Hematopoietic multipotent progenitor cell treated with erythropoietin and hydrocortisone succinate and interleukin-3 and kit ligand, for 4 days (in vitro differentiated cells): ENCODE measurements around the gene WDR43.
"Not testable (repeated sequence)": the region's sequence is repeated elsewhere in the genome, so short reads cannot be mapped to it uniquely, and the experiment has no call there.

Experiments used
- DNase-seq: peaks from one replicate; pipeline ENCODE4 v3.0.0-alpha.2; 2015

Gene WDR43

DNA sequence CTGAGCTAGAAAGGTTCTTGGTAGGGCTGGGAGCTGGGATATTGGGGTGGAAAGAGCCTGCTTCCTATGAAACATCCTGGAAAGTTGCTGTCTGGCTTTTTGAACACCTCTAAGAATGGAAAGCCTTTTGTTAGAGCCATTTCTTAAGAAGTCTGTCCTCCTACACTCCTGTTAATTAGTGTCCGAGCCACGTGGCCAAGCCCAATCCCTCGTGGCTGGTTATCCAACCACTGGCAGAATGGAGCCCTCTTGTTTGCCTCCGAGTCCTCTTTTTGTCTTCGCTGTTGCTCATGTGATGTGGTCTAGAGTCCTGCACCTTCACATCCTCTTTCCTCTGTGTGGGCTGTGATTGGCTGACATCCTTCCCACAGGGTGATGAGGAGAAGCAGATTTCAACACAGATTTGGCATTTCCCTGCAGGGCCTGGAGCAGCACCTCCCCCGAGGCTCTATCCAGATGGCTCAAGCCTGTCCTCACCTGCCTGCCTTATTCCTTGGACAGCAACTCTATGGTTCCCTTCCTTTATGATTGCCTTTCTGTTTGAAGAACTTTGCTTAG lies 78.4 kb downstream of the WDR43 start:
- DNase-seq = no peak

DNA sequence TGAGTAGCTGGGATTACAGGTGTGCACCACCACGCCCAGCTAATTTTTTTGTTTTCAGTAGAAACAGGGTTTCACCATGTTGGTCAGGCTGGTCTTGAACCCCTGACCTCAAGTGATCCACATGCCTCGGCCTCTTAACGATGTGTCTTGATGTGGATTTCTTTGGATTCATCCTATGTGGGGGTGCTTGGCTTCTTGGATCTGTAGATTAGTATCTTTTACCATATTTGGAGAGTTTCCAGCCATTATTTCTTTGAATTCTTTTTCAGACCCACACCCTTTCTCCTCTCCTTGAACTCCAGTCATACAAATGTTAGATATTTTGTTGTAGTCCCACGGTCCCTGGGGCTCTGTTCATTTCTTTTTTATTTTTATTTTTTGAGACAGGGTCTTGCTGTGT lies 79.8 kb downstream of the WDR43 start:
- no peak for DNase-seq

DNA sequence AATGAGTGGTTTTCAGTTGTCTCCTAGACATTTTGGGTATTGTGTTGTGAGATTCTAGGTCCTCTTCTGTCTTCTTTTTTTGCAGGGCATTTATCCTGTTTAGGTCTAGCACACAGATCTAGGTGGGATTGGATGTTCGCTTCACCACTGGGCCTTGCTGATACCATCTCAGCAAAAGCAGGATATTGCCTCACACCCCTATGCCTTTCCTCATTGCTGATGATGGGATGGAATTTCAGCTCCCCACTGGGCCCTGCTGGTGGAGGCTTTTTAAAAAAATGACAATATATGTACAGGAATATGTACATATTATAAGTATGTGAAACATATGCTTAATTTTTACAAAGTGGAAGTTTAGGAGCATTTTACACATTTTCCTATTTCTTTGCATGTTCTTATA lies 81.2 kb downstream of the WDR43 start:
- DNase-seq = peak; percentile 38

DNA sequence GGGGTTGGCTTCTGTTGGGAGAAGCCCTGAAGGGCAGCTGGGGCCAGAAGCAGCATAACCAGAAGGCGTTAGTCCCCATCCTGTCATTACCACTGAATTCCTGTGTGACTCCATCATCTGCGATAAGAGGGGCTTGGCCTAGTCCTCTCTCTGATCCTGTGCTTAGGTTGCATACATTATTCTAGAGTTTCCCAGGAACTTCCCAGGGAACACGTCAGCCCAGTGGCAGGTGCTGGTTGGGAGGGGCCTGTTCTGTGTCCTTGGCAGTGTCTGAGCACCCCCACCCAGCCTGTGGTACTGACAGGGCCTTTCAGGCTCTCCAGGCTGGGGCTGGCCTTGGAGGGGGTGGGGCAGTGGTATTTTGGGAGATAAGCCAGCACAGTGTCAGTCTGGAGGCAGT lies 82.1 kb downstream of the WDR43 start:
- DNase-seq = no peak

DNA sequence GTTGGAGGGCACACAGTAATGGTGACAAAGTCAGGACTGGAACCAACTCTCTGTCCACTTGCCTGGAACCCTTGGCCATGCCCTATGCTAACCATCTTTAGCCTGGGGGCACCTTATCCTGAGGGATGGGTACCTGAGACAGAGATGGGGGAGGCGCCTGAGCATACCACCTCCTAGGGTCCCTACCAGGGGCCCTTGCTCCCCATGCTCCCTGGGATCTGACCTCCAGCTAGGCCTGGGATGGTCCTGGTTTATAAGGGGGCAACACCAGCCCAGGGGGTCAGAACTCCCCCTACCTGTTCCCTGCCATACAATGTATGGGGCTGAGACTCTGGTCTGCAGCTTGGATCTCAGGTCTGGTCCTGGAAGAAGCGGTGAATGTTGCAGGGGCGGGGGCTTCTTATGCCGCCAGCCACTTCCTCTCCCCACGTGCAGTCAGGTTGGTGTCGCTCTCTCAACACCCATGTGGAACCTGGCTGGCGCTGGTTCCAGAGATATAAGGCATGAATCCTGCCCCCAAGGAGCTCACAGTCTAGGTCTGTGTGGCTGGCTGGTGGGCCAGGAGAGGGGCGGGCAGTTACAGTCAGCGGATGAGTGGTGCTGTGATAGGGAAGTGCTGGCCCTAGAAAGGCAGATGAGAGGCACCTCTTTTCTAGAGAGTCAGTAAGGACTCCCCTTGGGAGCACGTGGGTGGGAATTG lies 82.9 kb downstream of the WDR43 start:
- DNase-seq = no peak

DNA sequence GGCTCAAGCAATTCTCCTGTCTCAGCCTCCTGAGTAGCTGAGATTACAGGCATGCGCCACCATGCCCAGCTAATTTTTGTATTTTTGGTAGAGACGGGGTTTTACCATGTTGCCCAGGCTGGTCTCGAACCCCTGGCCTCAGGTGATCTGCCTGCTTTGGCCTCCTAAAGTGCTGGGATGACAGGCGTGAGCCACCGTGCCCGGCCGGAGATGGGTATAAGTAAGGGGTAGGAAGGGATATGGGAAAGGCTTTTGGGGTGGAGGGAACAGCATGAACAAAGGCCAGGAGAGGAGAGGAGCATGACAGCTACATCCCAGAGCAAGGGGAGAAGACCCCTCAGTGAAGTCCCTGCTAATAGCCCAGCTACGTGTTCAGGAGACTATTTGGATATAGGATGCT lies 83.5 kb downstream of the WDR43 start:
- not testable (repeated sequence) for DNase-seq

DNA sequence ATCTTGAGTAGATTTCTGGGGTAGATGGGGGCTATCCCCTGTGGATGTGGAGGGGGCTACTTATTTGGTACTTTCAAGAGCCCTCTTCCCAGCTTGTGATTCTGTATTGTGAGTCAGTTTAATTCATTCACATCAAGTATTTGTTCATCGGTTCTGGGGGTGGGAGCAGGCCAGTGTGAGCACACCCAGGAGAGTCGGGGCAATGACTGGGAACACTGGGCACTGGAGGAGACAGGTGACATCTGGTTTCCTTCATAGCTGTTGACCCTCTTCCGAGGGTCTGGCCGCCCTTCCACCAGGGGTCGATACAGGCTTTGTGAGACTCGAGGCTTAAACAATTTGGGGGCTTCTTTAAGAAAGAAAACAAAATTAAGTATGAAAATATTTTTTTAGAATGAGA lies 84.1 kb downstream of the WDR43 start:
- no peak for DNase-seq

DNA sequence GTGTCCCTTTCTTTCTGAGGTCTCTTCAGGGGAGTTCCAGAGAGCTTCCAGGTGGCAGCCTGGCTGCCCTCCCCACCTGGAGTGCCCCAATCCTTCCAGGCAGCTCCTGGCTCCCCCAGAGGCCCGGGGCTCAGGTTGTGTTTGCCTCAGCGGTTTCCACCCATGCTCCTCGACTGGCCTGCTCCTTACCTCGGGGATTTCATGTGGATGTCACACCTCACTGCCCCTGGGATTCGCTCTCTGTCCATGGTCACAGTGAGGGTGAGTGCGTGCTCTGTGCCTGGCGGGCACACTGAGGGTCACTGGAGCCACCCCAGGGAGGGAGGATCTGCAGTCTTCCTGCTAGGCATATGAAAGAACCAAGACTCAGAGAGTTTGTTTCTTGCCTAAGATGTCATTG lies 84.6 kb downstream of the WDR43 start:
- no peak for DNase-seq

DNA sequence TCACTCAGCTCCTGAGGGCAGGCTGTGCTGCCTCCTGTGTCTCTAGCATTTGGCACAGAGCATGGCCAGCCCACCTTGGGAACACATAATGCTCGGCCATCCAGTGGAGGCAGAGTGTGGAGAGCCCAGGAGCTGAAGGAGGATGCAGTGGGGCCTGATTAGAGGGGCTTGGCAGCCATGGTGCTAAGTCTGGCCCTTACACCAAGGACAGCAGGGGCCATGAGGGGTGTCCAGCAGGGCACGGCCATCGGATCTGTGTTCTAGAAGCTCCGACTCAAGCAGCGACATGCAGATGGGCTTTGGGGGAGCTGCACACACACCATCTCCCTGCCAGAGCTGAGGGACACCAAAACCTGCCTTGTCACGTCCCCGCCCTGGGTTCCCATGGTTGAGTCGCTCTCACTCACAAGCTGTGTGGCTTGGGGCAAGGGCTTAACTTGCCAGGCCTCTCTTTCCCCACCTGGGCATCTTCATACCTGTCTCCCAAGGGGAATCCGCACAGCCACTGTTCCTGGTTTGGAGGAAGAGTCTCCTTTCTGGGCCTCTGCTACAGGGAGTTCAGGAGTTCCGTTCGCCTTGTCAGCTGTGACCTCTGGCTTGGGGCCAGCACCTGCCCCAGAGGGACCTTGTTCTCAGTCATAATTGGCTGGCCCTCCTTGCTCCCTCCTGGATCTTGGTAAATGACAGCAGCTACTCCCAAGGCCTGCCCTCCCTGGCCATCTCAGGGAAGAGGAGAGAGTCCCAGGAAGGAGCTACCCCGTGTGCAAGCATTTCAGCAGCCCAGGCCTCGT lies 85.3 kb downstream of the WDR43 start:
- DNase-seq = no peak

DNA sequence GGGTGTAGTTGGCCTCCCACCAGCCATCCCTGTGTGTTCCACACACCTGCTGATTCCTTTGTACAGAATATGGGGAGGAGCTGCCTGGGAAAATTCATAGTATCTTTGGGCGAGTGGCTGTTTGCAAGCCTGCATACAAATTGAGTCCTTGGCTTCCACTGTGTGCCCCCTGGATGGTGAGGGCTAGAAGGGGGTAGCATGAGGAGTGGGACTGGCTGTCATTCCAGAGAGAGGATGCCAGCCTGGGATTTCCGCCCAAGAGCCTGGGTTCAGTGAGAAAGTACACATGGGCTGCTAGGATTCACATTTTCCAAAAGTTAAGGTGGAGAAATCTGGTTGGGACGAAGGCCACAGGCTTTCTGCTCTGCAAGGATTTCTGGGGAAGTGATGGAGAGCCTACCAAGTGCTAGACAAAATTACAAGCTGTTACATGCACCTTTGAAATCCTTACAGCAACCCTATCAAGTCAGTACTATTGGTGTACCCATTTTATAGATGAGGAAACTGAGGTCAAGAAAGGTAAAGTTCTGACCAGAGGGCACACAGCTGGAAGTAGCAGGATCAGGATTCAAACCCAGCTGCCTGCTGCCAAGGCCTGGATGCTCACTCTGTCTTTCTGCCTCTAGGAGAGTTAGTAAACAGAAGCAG lies 86.0 kb downstream of the WDR43 start:
- DNase-seq = no peak

DNA sequence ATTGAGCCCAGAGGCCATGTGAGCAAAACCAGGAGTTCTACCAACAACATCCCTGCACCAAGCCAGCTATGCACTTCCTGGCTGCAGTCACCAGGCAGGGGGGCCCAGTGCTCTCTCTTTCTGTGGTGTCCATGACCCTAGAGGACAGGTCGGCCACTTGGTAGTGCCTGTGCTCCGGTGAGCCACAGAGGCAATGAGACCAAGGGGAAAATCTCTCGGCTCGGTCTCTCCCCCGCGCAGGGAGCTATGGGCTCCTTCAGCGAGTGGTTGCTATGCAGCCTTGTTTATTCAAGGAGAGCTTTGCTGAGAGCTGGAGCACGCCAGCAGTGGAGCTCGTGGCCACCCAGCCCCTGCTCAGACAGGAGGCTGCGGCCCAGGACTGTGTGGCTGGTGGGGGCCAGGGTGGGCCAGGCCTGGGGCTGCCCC lies 86.6 kb downstream of the WDR43 start, which contains the start of gene TOGARAM2:
TOGARAM2 (plus strand) TSS at position 283 of the 426 bp plus-strand sequence. CDS start 13,537 bp downstream, outside the sequence.
- no peak for DNase-seq

DNA sequence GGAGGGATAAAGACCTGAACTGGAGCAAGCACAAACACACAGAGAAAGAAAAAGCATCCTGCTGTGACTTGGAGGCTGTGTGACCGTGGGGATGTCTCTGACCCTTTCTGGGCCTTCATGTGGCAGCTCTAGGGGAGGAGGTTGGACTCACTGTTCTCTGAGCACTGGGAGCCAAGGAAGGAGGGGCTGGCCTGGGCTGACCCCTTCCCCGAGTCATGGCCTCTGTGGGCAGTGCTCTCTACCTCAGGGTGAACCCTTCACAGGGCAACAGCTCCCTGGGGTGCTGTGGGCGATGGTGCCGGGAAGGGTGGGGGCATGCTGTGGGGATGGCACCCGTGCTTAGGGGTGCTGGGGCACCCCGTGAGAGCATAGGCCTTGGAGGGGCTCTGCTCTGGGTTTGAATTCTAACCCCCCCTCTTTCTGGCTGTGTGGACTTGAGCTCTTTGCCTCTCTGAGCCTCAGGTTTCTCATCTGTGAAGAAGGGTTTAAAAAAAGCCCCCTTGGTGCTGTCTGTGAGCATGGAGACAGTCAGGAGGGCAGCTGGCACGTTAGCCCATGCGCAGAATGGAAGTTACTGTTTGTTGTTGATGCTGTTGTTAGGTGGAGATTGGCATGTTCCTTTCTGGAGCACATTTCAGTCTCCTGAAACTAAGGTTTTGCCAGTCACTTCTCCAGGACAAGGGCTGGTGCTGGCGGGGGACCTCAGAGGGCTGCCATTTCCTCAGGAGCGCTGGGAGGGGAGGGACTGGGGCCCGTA lies 87.3 kb downstream of the WDR43 start:
- no peak for DNase-seq

DNA sequence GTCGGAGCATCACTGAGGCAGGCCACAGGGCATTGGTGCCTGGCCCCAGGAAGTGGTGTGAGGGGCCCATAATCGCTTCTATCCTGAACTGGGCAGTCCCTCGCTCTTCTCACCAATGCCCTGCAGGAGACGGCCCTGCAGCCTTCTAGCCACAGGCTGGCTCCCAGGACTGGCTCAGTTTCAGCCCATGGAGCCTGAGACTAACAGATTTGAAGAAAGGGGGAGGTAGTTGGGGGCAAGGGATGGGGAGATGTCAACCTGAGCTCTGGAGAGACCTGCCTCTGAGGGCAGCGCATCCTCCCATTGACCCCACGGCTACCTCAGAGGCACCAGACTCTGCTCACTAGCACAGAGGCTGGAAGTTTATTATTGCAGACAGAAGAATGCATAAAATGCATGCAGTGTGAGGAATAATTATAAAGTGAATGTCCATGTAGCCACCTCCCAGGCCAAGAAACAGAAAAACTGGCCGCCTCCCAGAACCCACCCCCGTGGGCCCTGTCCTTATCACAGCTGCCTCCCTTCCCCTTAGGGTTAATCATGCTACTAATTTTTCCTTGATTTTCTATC lies 88.0 kb downstream of the WDR43 start:
- no peak for DNase-seq

DNA sequence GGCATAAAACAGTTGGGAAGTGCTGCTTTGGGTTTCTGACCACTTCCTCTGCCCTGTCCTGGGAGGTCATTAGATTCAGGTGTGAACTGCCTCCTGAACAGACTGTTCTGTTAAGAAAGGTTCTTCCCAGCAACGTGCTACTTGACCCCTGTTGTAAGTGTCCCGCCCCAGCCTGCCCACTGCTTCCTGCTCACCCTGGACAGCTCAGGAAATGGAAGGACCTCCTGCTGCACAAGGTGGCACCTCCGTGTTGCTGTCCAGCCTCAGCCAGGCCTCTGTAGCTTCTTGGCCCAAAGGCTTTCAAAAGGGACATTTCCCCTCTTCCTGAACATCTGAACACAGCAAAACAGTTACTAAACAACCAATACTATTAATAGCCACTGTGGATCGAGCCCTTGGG lies 92.0 kb downstream of the WDR43 start:
- no peak for DNase-seq

DNA sequence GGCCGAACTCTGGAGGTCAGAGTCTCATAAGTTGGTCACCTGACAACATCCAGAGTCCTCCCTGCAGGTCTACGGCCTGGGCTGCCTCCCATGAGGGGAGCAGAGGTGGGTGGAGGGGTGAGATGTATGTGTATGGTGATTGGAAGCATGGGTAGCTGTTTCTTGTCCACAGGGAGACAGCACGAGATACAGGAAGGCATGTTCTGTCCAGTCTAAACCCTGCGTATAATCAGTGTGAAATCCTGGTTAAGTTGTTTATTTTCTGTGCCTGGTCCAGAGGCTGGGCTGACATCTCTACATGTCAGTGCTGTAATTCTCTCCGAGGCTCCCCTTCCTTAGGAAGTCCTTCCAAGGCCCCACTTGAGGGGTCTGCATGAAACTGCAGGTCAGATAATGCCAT lies 95.5 kb downstream of the WDR43 start:
- no peak for DNase-seq

DNA sequence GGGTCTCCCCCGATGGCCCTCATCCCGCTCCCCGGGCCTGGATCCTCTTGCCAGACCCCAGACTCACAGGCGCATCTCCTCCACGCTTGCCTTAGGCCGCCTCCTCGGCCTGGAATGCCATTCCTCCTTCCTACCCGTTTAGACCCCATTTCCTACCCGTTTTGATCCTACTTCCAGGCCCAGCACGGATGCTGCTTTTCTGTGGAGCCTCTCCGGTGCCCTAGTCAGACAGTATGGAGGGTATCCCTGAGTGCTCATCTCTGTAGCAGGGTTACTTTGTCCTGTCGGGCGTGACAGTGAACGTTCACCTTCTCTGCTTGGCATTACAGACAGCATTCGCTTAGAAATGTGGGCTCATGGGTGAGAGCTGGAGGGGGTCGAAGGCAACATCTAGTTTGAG lies 96.0 kb downstream of the WDR43 start:
- no peak for DNase-seq

DNA sequence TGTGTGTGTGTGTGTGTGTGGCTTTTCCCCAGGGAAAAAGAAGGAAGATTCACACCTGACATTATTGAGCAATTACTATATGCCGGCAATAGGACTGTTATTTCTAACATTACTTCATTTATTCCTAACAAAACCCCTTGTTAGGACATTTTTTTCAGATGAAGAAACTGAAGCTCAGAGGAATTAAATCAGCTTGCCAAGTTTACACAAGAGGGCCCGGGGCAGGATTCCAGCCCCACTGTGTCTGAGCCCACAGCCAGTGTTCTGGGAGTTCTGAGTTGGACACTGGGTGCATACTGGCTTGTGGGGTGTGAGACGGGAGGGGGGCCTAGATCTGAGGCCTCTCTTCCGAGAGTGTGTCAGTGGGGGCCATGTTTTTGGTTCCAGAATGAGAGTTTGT lies 96.6 kb downstream of the WDR43 start:
- no peak for DNase-seq

DNA sequence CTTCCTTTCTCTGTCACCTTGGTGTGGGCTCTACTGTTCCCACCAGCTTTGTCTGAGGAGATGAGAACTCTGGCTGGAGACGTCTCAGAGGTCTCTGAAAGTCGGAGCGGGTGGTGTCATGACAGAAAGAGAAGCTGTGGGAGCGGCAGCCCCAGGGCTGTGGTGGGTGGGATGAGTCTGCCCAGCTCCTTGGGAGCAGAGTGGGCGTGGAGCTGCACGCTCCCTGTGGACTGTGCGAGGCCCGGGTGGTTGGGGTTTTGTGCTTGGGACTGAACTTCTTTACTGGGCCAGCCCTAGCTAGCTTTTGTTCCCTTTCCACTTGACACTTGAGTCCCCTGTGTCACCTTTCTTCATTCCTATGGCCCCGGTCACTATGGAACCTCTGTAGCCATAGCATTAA lies 97.0 kb downstream of the WDR43 start:
- no peak for DNase-seq

DNA sequence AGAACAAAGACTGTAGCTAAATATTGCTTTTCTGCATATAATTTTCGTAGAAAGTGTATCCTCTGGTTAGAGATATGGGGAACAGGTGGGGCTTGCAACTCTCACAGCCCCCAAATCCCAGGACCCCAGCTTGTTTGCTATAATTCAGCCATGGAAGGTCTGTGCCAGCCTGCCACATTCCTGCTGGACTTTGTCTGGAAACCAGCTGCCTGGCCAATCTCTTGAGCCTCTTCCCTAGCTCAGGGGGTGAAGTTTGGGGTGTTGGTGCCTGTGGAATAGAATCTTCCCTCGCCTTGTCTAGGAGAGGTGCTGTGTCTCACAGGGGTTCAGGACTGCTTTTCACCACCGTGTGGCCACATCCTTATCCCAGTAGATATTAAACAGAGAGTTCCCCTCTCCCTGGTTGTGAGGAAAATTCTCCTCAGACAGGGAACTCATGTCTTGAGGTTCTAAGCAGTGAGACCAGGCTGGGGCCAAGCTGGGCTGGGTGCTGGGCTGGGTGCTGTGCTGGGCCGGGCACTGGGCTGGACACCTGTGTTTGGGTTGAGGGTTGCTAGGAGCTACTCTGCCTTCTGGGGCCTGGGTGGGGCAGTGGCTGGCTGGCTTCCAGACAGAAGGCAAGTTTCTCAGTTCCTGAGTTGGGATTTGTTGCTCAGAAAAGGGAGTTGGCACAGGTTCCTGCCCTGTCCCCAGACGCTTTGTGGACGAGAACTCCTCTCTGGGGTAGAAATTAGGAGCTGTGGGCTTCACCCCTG lies 98.9 kb downstream of the WDR43 start:
- DNase-seq = no peak

DNA sequence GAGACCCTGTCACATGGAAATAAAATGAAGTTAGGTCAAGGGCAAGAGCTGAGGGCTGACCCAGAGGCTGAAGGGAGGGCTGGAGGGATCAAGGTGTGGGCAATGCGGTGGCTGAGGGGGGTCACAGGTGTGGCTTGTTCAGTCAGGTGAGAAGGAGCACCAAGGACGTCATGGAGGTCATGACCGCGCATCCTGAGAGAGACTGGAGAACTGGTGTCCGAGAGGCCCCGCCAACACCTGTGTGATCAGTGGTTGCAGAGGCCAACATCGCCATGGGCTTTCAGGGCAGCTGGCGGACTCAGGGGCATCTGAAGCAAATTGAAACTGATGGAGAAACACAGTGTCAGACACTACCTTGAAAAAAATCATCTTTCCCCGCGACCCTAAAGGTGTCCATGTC lies 99.6 kb downstream of the WDR43 start:
- no peak for DNase-seq

DNA sequence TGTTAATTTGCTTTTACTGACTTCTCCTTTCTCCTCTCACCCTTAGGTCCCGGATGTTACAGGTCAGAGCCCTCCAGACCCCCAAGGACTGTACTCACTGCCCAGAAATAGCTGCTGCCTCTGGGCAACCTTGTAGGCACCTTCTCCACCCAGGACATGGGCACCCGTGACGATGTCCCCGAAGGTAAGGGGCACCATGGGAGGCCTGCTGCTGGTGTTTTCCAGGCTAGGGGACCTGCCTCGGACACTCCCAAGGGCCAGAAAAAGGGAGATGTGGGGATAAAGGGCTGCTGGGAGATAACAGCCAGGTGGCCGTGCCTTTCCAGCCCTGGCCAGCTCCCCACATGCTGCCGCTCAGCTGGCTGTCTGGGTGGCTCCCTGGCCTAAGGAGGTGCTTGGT lies 100.2 kb downstream of the WDR43 start:
- no peak for DNase-seq
